ENCODE data around the gene CXXC5. TPM values are rescaled to one million over a fixed set of nuclear protein-coding genes. Genes with fewer than 3 reads are reported as not detected.

Gene CXXC5
- total RNA-seq, 1 donor from 2014 or later: 88.2 TPM

GRCh38 chr5:139651043-139651834 lies 3.1 kb downstream of the CXXC5 start:
- TF ChIP-seq CTCF (IDR thresholded peaks at IDR 0.05; ENCODE audit: unreplicated experiment): no peak
- DNase-seq (ENCODE audit: low spot score, unreplicated experiment): no peak
- Mint-ChIP-seq H3K4me1 (ENCODE audit: low read depth) (peaks cover 61% of the 10 kb centered on the region), H3K27ac (peak overlapping the region; percentile 97), H3K4me3 (ENCODE audit: low read depth) (peak overlapping the region; percentile 96), H3K36me3 (ENCODE audit: insufficient read depth) (no peaks in the 10 kb centered on the region), H3K27me3 (no peaks in the 10 kb centered on the region), H3K9me3 (ENCODE audit: low read depth) (no peaks in the 10 kb centered on the region)

GRCh38 chr5:139651853-139652787 lies 4.0 kb downstream of the CXXC5 start:
- no peaks in the 10 kb centered on the region for H3K9me3 Mint-ChIP-seq (ENCODE audit: low read depth)
- H3K36me3 Mint-ChIP-seq (ENCODE audit: insufficient read depth): no peaks in the 10 kb centered on the region
- peaks cover 56% of the 10 kb centered on the region for H3K4me1 Mint-ChIP-seq (ENCODE audit: low read depth)
- DNase-seq (ENCODE audit: low spot score, unreplicated experiment): no peak
- TF ChIP-seq CTCF (IDR thresholded peaks at IDR 0.05; ENCODE audit: unreplicated experiment): no peak
- peak overlapping the region; percentile 97 for H3K27ac Mint-ChIP-seq
- peak overlapping the region; percentile 96 for H3K4me3 Mint-ChIP-seq (ENCODE audit: low read depth)
- no peaks in the 10 kb centered on the region for H3K27me3 Mint-ChIP-seq

- Mint-ChIP-seq H3K9me3 (ENCODE audit: low read depth) (no peaks in the 10 kb centered on the region), H3K36me3 (ENCODE audit: insufficient read depth) (no peaks in the 10 kb centered on the region), H3K4me3 (ENCODE audit: low read depth) (peak overlapping the region; percentile 96), H3K27me3 (no peaks in the 10 kb centered on the region), H3K27ac (peak overlapping the region; percentile 97), H3K4me1 (ENCODE audit: low read depth) (peaks cover 57% of the 10 kb centered on the region)
- no peak for TF ChIP-seq CTCF (IDR thresholded peaks at IDR 0.05; ENCODE audit: unreplicated experiment)
- DNase-seq (ENCODE audit: low spot score, unreplicated experiment): no peak
Measured at GRCh38 chr5:139652788-139653241, 4.7 kb downstream of the CXXC5 start.

- Mint-ChIP-seq H3K27ac (peak overlapping the region; percentile 85), H3K4me3 (ENCODE audit: low read depth) (no peak overlapping the region), H3K27me3 (no peaks in the 10 kb centered on the region), H3K4me1 (ENCODE audit: low read depth) (peaks cover 61% of the 10 kb centered on the region), H3K9me3 (ENCODE audit: low read depth) (no peaks in the 10 kb centered on the region), H3K36me3 (ENCODE audit: insufficient read depth) (no peaks in the 10 kb centered on the region)
- no peak for DNase-seq (ENCODE audit: low spot score, unreplicated experiment)
- TF ChIP-seq CTCF (IDR thresholded peaks at IDR 0.05; ENCODE audit: unreplicated experiment): no peak
Measured at GRCh38 chr5:139653616-139654015, 5.5 kb downstream of the CXXC5 start.

GRCh38 chr5:139654464-139654863 lies 6.3 kb downstream of the CXXC5 start:
- Mint-ChIP-seq H3K4me1 (ENCODE audit: low read depth) (peaks cover 67% of the 10 kb centered on the region), H3K27ac (peak overlapping the region; percentile 85), H3K4me3 (ENCODE audit: low read depth) (no peak overlapping the region), H3K9me3 (ENCODE audit: low read depth) (no peaks in the 10 kb centered on the region), H3K36me3 (ENCODE audit: insufficient read depth) (no peaks in the 10 kb centered on the region), H3K27me3 (no peaks in the 10 kb centered on the region)
- DNase-seq (ENCODE audit: low spot score, unreplicated experiment): no peak
- TF ChIP-seq CTCF (IDR thresholded peaks at IDR 0.05; ENCODE audit: unreplicated experiment): no peak
